ENCODE results near the gene CREG1. TPM values are rescaled to one million over a fixed set of nuclear protein-coding genes. Genes with fewer than 3 reads are reported as not detected.

Gene CREG1
- total RNA-seq, 1 donor from 2014 or later = 19.2 TPM

DNA sequence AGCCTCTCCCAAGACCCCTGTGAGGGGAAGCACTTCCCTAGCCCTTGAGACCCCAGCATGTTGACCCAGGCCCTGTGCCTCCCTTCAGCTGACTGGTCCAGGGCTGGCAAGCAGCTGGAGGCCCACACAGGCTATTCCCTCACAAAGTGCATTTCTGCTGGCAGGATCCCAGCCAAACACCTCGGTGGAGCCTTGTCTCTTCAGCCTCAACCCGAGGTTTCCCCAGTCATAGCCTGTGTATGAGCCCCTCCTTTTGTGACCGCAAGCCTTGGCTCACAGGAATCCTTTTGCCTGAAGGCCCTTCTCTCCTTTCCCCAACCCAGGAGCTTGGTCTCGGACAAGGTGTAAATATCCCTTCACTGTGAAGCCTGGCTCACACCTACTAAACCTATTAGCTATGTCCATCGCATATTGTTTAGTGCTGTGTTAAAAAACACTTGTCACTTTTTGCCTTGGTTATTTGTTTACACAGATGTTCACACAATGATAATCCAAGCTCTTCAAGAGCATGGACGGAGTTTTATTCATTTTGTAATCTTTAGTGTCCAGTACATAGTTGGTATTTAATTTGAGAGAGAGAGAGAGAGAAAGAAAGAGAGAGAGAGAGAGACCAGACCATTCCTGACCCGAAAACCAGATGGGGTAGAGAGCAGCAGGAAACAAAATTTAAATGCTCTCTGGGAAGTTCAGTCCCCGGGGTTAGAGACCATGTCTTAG, 26.7 kb downstream of the CREG1 start:
- Mint-ChIP-seq H3K4me1 (ENCODE audit: unreplicated experiment) (no peaks in the 10 kb centered on the region), H3K27ac (ENCODE audit: unreplicated experiment) (no peak overlapping the region), H3K36me3 (ENCODE audit: unreplicated experiment) (no peaks in the 10 kb centered on the region), H3K27me3 (ENCODE audit: unreplicated experiment) (peaks cover 66% of the 10 kb centered on the region), H3K9me3 (ENCODE audit: unreplicated experiment) (peaks cover 6% of the 10 kb centered on the region), H3K4me3 (ENCODE audit: unreplicated experiment) (no peak overlapping the region)
- DNase-seq (ENCODE audit: extremely low spot score, unreplicated experiment) = no peak
- no peak for TF ChIP-seq CTCF (IDR thresholded peaks at IDR 0.05)

DNA sequence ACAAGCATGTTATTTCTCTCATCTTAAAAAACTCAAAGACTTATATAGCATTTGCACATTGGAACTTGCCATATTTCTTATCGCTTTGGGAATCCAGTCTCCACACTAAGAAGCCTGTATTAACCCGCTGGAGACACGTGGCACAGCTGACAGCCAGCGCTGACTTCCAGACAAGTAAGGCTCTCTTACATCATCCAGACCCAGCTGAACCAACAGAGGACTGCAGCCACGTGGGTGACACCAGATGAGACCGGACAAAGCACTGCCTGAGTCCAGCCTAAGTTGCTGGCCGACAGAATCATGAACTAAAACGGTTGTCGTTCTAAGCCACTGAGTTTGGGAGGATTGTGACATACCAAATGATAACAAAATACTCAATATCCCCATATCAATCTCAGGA, 28.9 kb downstream of the CREG1 start:
- H3K4me1 Mint-ChIP-seq (ENCODE audit: unreplicated experiment) = no peaks in the 10 kb centered on the region
- DNase-seq (ENCODE audit: extremely low spot score, unreplicated experiment) = peak; percentile 25
- no peak overlapping the region for H3K27ac Mint-ChIP-seq (ENCODE audit: unreplicated experiment)
- H3K36me3 Mint-ChIP-seq (ENCODE audit: unreplicated experiment) = no peaks in the 10 kb centered on the region
- no peak for TF ChIP-seq CTCF (IDR thresholded peaks at IDR 0.05)
- H3K4me3 Mint-ChIP-seq (ENCODE audit: unreplicated experiment) = no peak overlapping the region
- H3K27me3 Mint-ChIP-seq (ENCODE audit: unreplicated experiment) = peaks cover 67% of the 10 kb centered on the region
- H3K9me3 Mint-ChIP-seq (ENCODE audit: unreplicated experiment) = peaks cover 6% of the 10 kb centered on the region

DNA sequence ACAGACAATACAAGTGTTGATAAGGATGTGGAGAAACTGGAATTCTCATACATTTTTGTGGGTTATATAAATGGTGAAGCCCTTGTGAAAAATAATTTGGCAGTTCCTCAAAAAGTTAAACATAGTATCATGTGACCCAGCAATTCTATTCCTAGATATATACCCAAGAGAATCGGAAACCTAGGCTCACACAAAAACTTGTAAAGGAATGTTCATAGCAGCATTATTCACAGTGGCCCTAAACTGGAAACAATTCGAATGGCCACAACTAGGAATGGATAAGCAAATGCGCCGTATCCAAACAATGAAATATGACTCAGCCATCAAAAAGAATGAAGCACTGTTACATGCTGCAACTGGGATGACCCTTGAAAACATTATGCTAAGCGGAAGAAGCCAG, 31.3 kb downstream of the CREG1 start:
- no peak for DNase-seq (ENCODE audit: extremely low spot score, unreplicated experiment)
- Mint-ChIP-seq H3K9me3 (ENCODE audit: unreplicated experiment) (peaks cover 6% of the 10 kb centered on the region), H3K36me3 (ENCODE audit: unreplicated experiment) (no peaks in the 10 kb centered on the region), H3K4me1 (ENCODE audit: unreplicated experiment) (no peaks in the 10 kb centered on the region), H3K27ac (ENCODE audit: unreplicated experiment) (no peak overlapping the region), H3K27me3 (ENCODE audit: unreplicated experiment) (peaks cover 55% of the 10 kb centered on the region), H3K4me3 (ENCODE audit: unreplicated experiment) (no peak overlapping the region)
- no peak for TF ChIP-seq CTCF (IDR thresholded peaks at IDR 0.05)

- no peak for TF ChIP-seq CTCF (IDR thresholded peaks at IDR 0.05)
- Mint-ChIP-seq H3K4me3 (ENCODE audit: unreplicated experiment) (no peak overlapping the region), H3K27ac (ENCODE audit: unreplicated experiment) (no peak overlapping the region)
These were observed 32.8 kb downstream of the CREG1 start for GRCh38 chr1:167520711-167521206.

DNA sequence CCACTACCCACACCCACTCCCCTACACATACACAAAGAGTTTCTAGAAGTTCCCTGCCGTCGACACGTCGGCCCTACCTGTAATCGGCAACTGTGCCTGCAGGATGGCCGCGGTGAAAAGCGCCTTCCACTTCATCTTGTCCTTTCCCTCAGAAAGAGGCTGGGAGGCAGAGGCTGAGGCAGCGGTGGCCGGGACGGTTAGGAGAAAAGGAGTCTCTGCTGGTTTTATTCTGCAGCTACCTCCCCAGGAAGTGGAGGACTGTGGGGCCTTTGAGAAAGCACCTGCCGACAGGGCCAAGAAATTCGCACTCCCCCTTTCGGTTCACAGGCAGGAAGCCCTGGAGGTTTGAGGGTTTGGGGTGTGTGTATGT, 35.2 kb downstream of the CREG1 start, which contains the start of gene CD247:
CD247 (minus strand) TSS at position 199 of the 370 bp plus-strand sequence; CDS start at position 135, 64 bp downstream.
- H3K9me3 Mint-ChIP-seq (ENCODE audit: unreplicated experiment) = no peaks in the 10 kb centered on the region
- TF ChIP-seq CTCF (IDR thresholded peaks at IDR 0.05) = no peak
- DNase-seq (ENCODE audit: extremely low spot score, unreplicated experiment) = peak; percentile 75
- peaks cover 51% of the 10 kb centered on the region for H3K27me3 Mint-ChIP-seq (ENCODE audit: unreplicated experiment)
- no peak within 1 kb of the TSS for H3K4me3 Mint-ChIP-seq (ENCODE audit: unreplicated experiment)
- no peaks in the 10 kb centered on the region for H3K36me3 Mint-ChIP-seq (ENCODE audit: unreplicated experiment)
- H3K4me1 Mint-ChIP-seq (ENCODE audit: unreplicated experiment) = no peaks in the 10 kb centered on the region
- H3K27ac Mint-ChIP-seq (ENCODE audit: unreplicated experiment) = no peak within 1 kb of the TSS

More at GRCh38 chr1:167520711-167521206, 32.8 kb downstream of the CREG1 start:
- no peak for DNase-seq (ENCODE audit: extremely low spot score, unreplicated experiment)
- Mint-ChIP-seq H3K4me1 (ENCODE audit: unreplicated experiment) (no peaks in the 10 kb centered on the region), H3K36me3 (ENCODE audit: unreplicated experiment) (no peaks in the 10 kb centered on the region), H3K9me3 (ENCODE audit: unreplicated experiment) (peaks cover 6% of the 10 kb centered on the region), H3K27me3 (ENCODE audit: unreplicated experiment) (peaks cover 49% of the 10 kb centered on the region)
